H1 (cell line): Measurements from ENCODE around the gene TMCC1. TPM values are rescaled to one million over a fixed set of nuclear protein-coding genes. Genes with fewer than 3 reads are reported as not detected.

Experiments used
- CTCF ChIA-PET: fragments of 300-600 bp; sonication (Branson Sonifier 250); formaldehyde crosslinking; loops from one replicate; lab custom pipeline; 2021; ENCODE audit not compliant: partially characterized antibody; lab: Charles Lee
- POLR2A ChIA-PET: fragments of 300-600 bp; sonication (Branson Sonifier 250); formaldehyde crosslinking; loops from one replicate; lab custom pipeline; 2021; ENCODE audit warnings: inconsistent platforms; ENCODE audit not compliant: partially characterized antibody; lab: Charles Lee
- DNase-seq, 2 experiments: peaks; one replicate each; pipeline versions ENCODE4 v3.0.0 to v3.0.0-alpha.2; 2010 to 2022; ENCODE audit warnings: low spot score in 2 of 2, low read depth in 1 of 2, mixed read lengths in 1 of 2
- FAIRE-seq: peaks from 2 replicates; lab custom pipeline; 2011; peaks lifted over from hg19 to GRCh38; lab: Jason Lieb, UNC
- H2AFZ ChIP-seq: 2 replicates; pipeline ENCODE4 v1.8.1; 2012; ENCODE audit warnings: low read length, inconsistent platforms
- H2AK5ac ChIP-seq: 2 replicates; pipeline ENCODE4 v1.6.1; 2013; ENCODE audit warnings: low read depth, low read length
- H2BK120ac ChIP-seq: replicated peaks from 2 replicates; pipeline ENCODE3; 2013; ENCODE audit warnings: low read depth, low read length, inconsistent platforms
- H2BK12ac ChIP-seq: 2 replicates; pipeline ENCODE4 v1.6.1; 2013; ENCODE audit warnings: low read depth, low read length
- H2BK15ac ChIP-seq: 2 replicates; pipeline ENCODE4 v1.6.1; 2013; ENCODE audit warnings: low read length
- H2BK20ac ChIP-seq: 2 replicates; pipeline ENCODE4 v1.6.1; 2013; ENCODE audit warnings: low read length
- H2BK5ac ChIP-seq: 2 replicates; pipeline ENCODE4 v1.6.1; 2013; ENCODE audit warnings: low read depth, low read length
- H3K14ac ChIP-seq: 2 replicates; pipeline ENCODE4 v1.6.1; 2013; ENCODE audit warnings: inconsistent platforms; ENCODE audit not compliant: insufficient read length
- H3K18ac ChIP-seq: 2 replicates; pipeline ENCODE4 v1.6.1; 2013; ENCODE audit warnings: low read length; ENCODE audit errors: extremely low read depth
- H3K23ac ChIP-seq: 2 replicates; pipeline ENCODE4 v1.6.1; 2013; ENCODE audit warnings: inconsistent platforms; ENCODE audit not compliant: insufficient read length
- H3K23me2 ChIP-seq: 2 replicates; pipeline ENCODE4 v1.6.1; 2013; ENCODE audit warnings: low read depth, low read length
- H3K27ac ChIP-seq: 2 replicates; pipeline ENCODE4 v1.6.1; 2011; ENCODE audit warnings: low read depth, low read length, inconsistent platforms
- H3K27me3 ChIP-seq, 4 experiments: replicated peaks in 1 of 4; 1 replicate in 1 of 4; 2 replicates in 3 of 4; pipeline versions ENCODE4 v1.6.1 to v1.8.1; 2011 to 2013; ENCODE audit warnings: low read length in 3 of 4, mild to moderate bottlenecking in 3 of 4, inconsistent platforms in 2 of 4, mixed read lengths in 2 of 4, moderate library complexity in 1 of 4; ENCODE audit not compliant: control insufficient read depth in 3 of 4, insufficient read depth in 3 of 4; ENCODE audit errors: extremely low read depth in 1 of 4
- H3K36me3 ChIP-seq, 4 experiments: 2 replicates each; pipeline versions ENCODE4 v1.6.1 to v1.8.1; 2011 to 2013; ENCODE audit warnings: mild to moderate bottlenecking in 4 of 4, low read length in 3 of 4, moderate library complexity in 2 of 4, control low read depth in 1 of 4, inconsistent platforms in 1 of 4; ENCODE audit not compliant: insufficient read depth in 4 of 4, control insufficient read depth in 2 of 4
- H3K4ac ChIP-seq: replicated peaks from 2 replicates; pipeline ENCODE3; 2013; ENCODE audit warnings: low read length, low read depth, mixed read lengths, inconsistent platforms; ENCODE audit not compliant: insufficient read length
- H3K4me1 ChIP-seq, 4 experiments: replicated peaks in 1 of 4; 1 replicate in 1 of 4; 2 replicates in 3 of 4; pipeline versions ENCODE4 v1.6.1 to v1.8.1; 2011 to 2013; ENCODE audit warnings: low read length in 3 of 4, inconsistent platforms in 2 of 4, mixed read lengths in 1 of 4; ENCODE audit not compliant: insufficient read depth in 4 of 4, control insufficient read depth in 3 of 4
- H3K4me2 ChIP-seq, 2 experiments: 2 replicates each; pipeline versions ENCODE4 v1.6.1 to v1.8.1; 2011 to 2013; ENCODE audit warnings: low read depth in 2 of 2, low read length in 2 of 2, control low read depth in 1 of 2, inconsistent platforms in 1 of 2, mild to moderate bottlenecking in 1 of 2; ENCODE audit not compliant: insufficient read depth in 1 of 2
- H3K4me3 ChIP-seq, 4 experiments: fragments of 200-600, 300-600 bp in 1 of 4; sonication (generic), shearing (Covaris generic), sonication (Bioruptor Twin) in 1 of 4; 2 replicates each; pipeline versions ENCODE4 v1.5.1 to v1.8.1; 2011 to 2016; ENCODE audit warnings: low read length in 4 of 4, low read depth in 3 of 4, control low read depth in 2 of 4, inconsistent platforms in 2 of 4, mild to moderate bottlenecking in 2 of 4, mixed read lengths in 1 of 4, moderate library complexity in 1 of 4; ENCODE audit not compliant: insufficient read depth in 2 of 4; ENCODE audit errors: extremely low read depth in 1 of 4
- H3K56ac ChIP-seq: replicated peaks from 2 replicates; pipeline ENCODE3; 2013; ENCODE audit warnings: low read depth, mild to moderate bottlenecking, mixed read lengths, low read length, inconsistent platforms; ENCODE audit not compliant: insufficient read length
- H3K79me1 ChIP-seq: 2 replicates; pipeline ENCODE4 v1.6.1; 2013; ENCODE audit warnings: low read depth, low read length, control low read depth
- H3K79me2 ChIP-seq, 2 experiments: 2 replicates each; pipeline versions ENCODE4 v1.6.1 to v1.8.1; 2012 to 2013; ENCODE audit warnings: low read length in 2 of 2, mild to moderate bottlenecking in 2 of 2, inconsistent platforms in 1 of 2; ENCODE audit not compliant: insufficient read depth in 2 of 2, control insufficient read depth in 1 of 2
- H3K9ac ChIP-seq, 4 experiments: replicated peaks in 1 of 4; 1 replicate in 1 of 4; 2 replicates in 3 of 4; pipeline versions ENCODE4 v1.6.1 to v1.8.1; 2011 to 2013; ENCODE audit warnings: low read depth in 3 of 4, low read length in 3 of 4, control low read depth in 2 of 4, mild to moderate bottlenecking in 2 of 4, moderate library complexity in 2 of 4, inconsistent platforms in 1 of 4; ENCODE audit errors: extremely low read depth in 1 of 4
- H3K9me3 ChIP-seq, 2 experiments: 2 replicates each; pipeline versions ENCODE4 v1.6.1 to v1.8.1; 2012 to 2013; ENCODE audit warnings: mild to moderate bottlenecking in 2 of 2, moderate library complexity in 2 of 2, control low read depth in 1 of 2, inconsistent platforms in 1 of 2, low read depth in 1 of 2, low read length in 1 of 2, mixed read lengths in 1 of 2; ENCODE audit not compliant: insufficient read depth in 2 of 2
- H4K20me1 ChIP-seq, 2 experiments: replicated peaks in 1 of 2; 2 replicates each; pipeline versions ENCODE3 to v1.8.1; 2011 to 2013; ENCODE audit warnings: inconsistent platforms in 2 of 2, low read length in 2 of 2, mild to moderate bottlenecking in 1 of 2; ENCODE audit not compliant: insufficient read depth in 2 of 2, control insufficient read depth in 1 of 2
- H4K5ac ChIP-seq: 2 replicates; pipeline ENCODE4 v1.6.1; 2013; ENCODE audit warnings: low read length, low read depth, mixed read lengths, inconsistent platforms; ENCODE audit not compliant: insufficient read length
- H4K8ac ChIP-seq: 2 replicates; pipeline ENCODE4 v1.8.0; 2013; ENCODE audit warnings: mild to moderate bottlenecking, moderate library complexity, low read length, inconsistent platforms; ENCODE audit not compliant: insufficient read depth; ENCODE audit errors: extremely low read depth
- H4K91ac ChIP-seq: replicated peaks from 2 replicates; pipeline ENCODE3; 2013; ENCODE audit warnings: low read length, mixed read lengths, inconsistent platforms; ENCODE audit not compliant: insufficient read length
- CHD2 ChIP-seq: IDR thresholded peaks from 2 replicates; pipeline ENCODE4 v1.6.1; 2012; ENCODE audit warnings: low read length, improper control_type of control experiment
- CTBP2 ChIP-seq: IDR thresholded peaks from 2 replicates; pipeline ENCODE4 v1.7.0; 2011; ENCODE audit warnings: borderline replicate concordance, mild to moderate bottlenecking, moderate library complexity, mixed read lengths, low read length; ENCODE audit not compliant: insufficient read depth, insufficient read length
- GABPA ChIP-seq: IDR thresholded peaks from 2 replicates; pipeline ENCODE4 v1.6.1; 2011; ENCODE audit warnings: mild to moderate bottlenecking, low read length, moderate library complexity, borderline replicate concordance; ENCODE audit not compliant: insufficient read depth
- HDAC6 ChIP-seq: IDR thresholded peaks from one replicate; pipeline ENCODE4 v1.7.1; 2012; ENCODE audit warnings: low read depth, mild to moderate bottlenecking, inconsistent platforms, low read length, moderate library complexity
- JUND ChIP-seq: IDR thresholded peaks from 2 replicates; pipeline ENCODE4 v1.6.1; 2011; ENCODE audit warnings: mild to moderate bottlenecking, improper control_type of control experiment, low read length
- KDM4A ChIP-seq: IDR thresholded peaks from one replicate; pipeline ENCODE4 v1.7.1; 2012; ENCODE audit warnings: low read depth, mild to moderate bottlenecking, moderate library complexity, low read length, inconsistent platforms; ENCODE audit not compliant: severe bottlenecking
- MAFK ChIP-seq: IDR thresholded peaks from 2 replicates; pipeline ENCODE4 v1.6.1; 2012; ENCODE audit warnings: low read depth, mild to moderate bottlenecking, improper control_type of control experiment, low read length
- NANOG ChIP-seq: IDR thresholded peaks from 2 replicates; pipeline ENCODE4 v1.6.1; 2011; ENCODE audit warnings: low read length, low read depth, mild to moderate bottlenecking, inconsistent platforms; ENCODE audit not compliant: insufficient read depth, poor library complexity, severe bottlenecking
- SAP30 ChIP-seq: fragments of 300-600 bp; sonication (generic); IDR thresholded peaks from 2 replicates; pipeline ENCODE4 v1.7.1; 2012; ENCODE audit warnings: low read length, moderate library complexity, mild to moderate bottlenecking, inconsistent platforms; ENCODE audit not compliant: insufficient read depth, insufficient replicate concordance
- SIX5 ChIP-seq: IDR thresholded peaks from 2 replicates; pipeline ENCODE4 v1.6.1; 2011; ENCODE audit warnings: mild to moderate bottlenecking, low read depth, low read length
- SP1 ChIP-seq: IDR thresholded peaks from 2 replicates; pipeline ENCODE4 v1.6.1; 2011; ENCODE audit warnings: low read depth, low read length
- SRF ChIP-seq: IDR thresholded peaks from 2 replicates; pipeline ENCODE4 v1.6.1; 2011; ENCODE audit warnings: mild to moderate bottlenecking, low read depth, low read length, moderate library complexity
- ZNF274 ChIP-seq: IDR thresholded peaks from 2 replicates; pipeline ENCODE4 v1.7.0; 2012; ENCODE audit warnings: low read length, borderline replicate concordance; ENCODE audit errors: extremely low read depth
- WGBS, 2 experiments: shearing (Covaris generic) in 1 of 2; methylation state at CpG; one replicate each; pipeline versions ENCODE4 v1.1.6 to v1.1.7; 2013 to 2015; ENCODE audit warnings: low lambda C conversion rate in 2 of 2, mixed read lengths in 2 of 2, inconsistent platforms in 1 of 2, low coverage in 1 of 2, missing lambda C conversion rate in 1 of 2; ENCODE audit not compliant: insufficient replicate concordance in 2 of 2, insufficient coverage in 1 of 2, insufficient read length in 1 of 2; ENCODE audit errors: extremely low coverage in 1 of 2, missing lambda C conversion rate in 1 of 2; 5-methylcytosine and 5-hydroxymethylcytosine counted together
- polyA plus RNA-seq, 7 experiments: library from polyadenylated mRNA; depleted of rRNA in 3 of 7; stranded (reverse) in 5 of 7; unstranded in 2 of 7; fragments of >200 nt in 5 of 7; fragments of 200-250 nt in 2 of 7; gene quantifications; 1 replicate in 5 of 7; 2 replicates in 1 of 7; 4 replicates in 1 of 7; pipeline versions ENCODE4 v1.2.1 to v1.2.3, GENCODE V29; 2011 to 2013; ENCODE audit warnings: missing spikeins in 2 of 7, mixed read lengths in 2 of 7
- total RNA-seq: library from RNA; stranded (reverse); fragmentation: NEBNext Ultra II Directional; extraction: Animal tissue kit (Norgen Biotek cat#: 25700); gene quantifications from 2 replicates; pipeline ENCODE4 v1.2.1, GENCODE V29; 2021

Gene TMCC1
- total and polyA plus RNA-seq, 2 of the 8 experiments (the other 6 are each of a cell fraction or from before 2014, with no cell fraction given), result 10.4 to 27.1 TPM

GRCh38 chr3:129756871-129757270, 136.6 kb downstream of the TMCC1 start:
- no peak overlapping the region for H3K18ac ChIP-seq
- H2BK20ac ChIP-seq, result no peak overlapping the region
- H4K8ac ChIP-seq, result no peak overlapping the region
- H4K20me1 ChIP-seq, result no peaks in the 10 kb centered on the region
- H3K36me3 ChIP-seq, result no peaks in the 10 kb centered on the region
- CTCF ChIA-PET, result interaction anchor here (0.7 to 1.2 kb wide), 2 partner anchors 37 to 81 kb away, joined by 3 to 4 read pairs; no protein-coding TSS in a partner anchor
- DNase-seq (no peak), FAIRE-seq (no peak)
- no peak overlapping the region for H2AFZ ChIP-seq
- H4K5ac ChIP-seq, result no peak overlapping the region
- peaks cover 0 to 4% of the 10 kb centered on the region in 2 experiments; a peak in 1 of 4 replicates for H3K9me3 ChIP-seq
- no peak overlapping the region for H3K4me3 ChIP-seq
- H3K27me3 ChIP-seq, result no peaks in the 10 kb centered on the region
- no peaks in the 10 kb centered on the region; the same call in 1 of the 2 replicates for H3K79me1 ChIP-seq
- H2BK5ac ChIP-seq, result no peak overlapping the region
- POLR2A ChIA-PET, result no interaction called here
- H4K91ac ChIP-seq, result no peak overlapping the region
- H3K4me2 ChIP-seq, result no peak overlapping the region
- no peak overlapping the region for H3K14ac ChIP-seq
- no peak overlapping the region for H2BK120ac ChIP-seq
- no peak overlapping the region for H3K23ac ChIP-seq
- 88 to 100% methylated on average over 1 of the region's 1 CpG for WGBS, 2 experiments
- H3K4me1 ChIP-seq, result no peaks in the 10 kb centered on the region
- H3K79me2 ChIP-seq, result 0 out of 4 replicates have a peak, but pooled peaks cover 0 to 4% of the 10 kb centered on the region in 2 experiments
- H2BK12ac ChIP-seq, result no peak overlapping the region
- H3K27ac ChIP-seq, result no peak overlapping the region
- no peaks in the 10 kb centered on the region for H3K23me2 ChIP-seq
- H3K4ac ChIP-seq, result no peak overlapping the region
- no peak overlapping the region for H2AK5ac ChIP-seq
- H3K56ac ChIP-seq, result no peak overlapping the region
- H3K9ac ChIP-seq, result no peak overlapping the region
- no peak overlapping the region for H2BK15ac ChIP-seq
- TF ChIP-seq JUND, result no peak
- TF ChIP-seq CHD2, result no peak
- TF ChIP-seq SIX5, result no peak
- no peak for TF ChIP-seq KDM4A
- no peak for TF ChIP-seq ZNF274
- no peak for TF ChIP-seq MAFK
- TF ChIP-seq NANOG, result no peak
- TF ChIP-seq SAP30, result no peak
- no peak for TF ChIP-seq GABPA
- TF ChIP-seq HDAC6, result no peak
- no peak for TF ChIP-seq SP1
- TF ChIP-seq SRF, result no peak
- no peak for TF ChIP-seq CTBP2
